CD1c-positive myeloid dendritic cell (primary cell): Measurements from ENCODE around the gene SCAP.
A peak's percentile ranks its signal among the peaks of the same experiment; 100 is the strongest.
"Not testable (repeated sequence)": the region's sequence is repeated elsewhere in the genome, so short reads cannot be mapped to it uniquely, and the experiment has no call there.

Experiments used
- DNase-seq: peaks from one replicate; pipeline ENCODE4 v3.0.0-alpha.2; 2016; ENCODE audit errors: extremely low spot score

SCAP gene

DNA sequence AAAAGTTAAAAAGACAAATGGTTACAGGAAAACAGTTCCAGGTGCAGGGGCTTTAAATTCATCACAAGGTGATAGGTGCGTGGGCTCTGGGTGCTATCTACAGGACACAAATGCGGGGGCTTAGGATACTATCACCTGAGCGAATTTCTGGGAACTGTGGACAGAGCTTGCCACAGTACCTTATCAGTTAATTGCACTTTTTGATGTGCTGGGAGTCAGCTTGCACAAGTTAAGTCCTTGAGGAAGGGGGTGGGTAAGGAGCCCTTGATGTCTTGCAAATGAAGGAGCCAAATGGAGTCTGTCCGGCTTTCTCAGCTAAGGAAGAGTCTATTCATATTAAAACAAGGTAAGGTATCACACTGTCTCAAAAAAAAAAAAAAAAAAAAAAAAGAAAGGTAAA is 6.0 kb upstream of the SCAP start:
- not testable (repeated sequence) for DNase-seq

- not testable (repeated sequence) for DNase-seq
Measured at GRCh38 chr3:47480267-47480666, 4.5 kb upstream of the SCAP start.

DNA sequence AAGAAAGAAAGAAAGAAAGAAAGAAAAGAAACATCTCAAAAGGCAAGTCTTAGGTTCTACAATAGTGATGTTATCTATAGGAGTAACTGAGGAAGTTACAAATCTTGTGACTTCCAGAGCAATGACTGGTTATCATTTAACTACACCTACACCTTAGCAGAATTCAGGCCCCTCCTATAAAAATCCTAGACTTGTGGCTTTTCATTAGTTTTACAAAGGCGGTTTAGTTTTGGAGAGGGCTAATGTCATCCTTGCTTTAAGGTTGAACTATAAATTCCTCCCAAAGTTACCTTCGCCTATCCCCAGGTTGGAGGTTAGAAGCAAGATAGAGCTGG is 4.1 kb upstream of the SCAP start:
- DNase-seq = no peak

DNA sequence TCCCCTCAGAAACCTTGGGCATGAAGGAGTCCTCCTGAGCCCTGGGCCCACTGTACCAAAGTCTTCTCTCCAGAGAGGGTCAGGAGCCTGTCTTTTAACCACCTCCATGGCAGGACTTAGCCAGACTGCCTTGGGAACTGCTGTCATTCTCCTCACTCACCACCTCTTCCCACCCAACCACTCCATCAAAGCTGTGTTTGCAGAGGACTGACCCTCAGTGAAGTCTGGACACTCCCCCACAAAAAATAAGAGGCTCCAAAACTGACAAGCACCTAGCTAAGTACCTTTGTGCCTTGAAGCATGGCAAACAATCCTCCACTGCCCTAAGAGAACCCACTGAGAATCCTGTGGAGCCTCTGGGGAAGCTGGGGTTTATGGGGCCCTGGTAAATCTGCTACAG is 2.3 kb upstream of the SCAP start:
- DNase-seq = no peak

DNA sequence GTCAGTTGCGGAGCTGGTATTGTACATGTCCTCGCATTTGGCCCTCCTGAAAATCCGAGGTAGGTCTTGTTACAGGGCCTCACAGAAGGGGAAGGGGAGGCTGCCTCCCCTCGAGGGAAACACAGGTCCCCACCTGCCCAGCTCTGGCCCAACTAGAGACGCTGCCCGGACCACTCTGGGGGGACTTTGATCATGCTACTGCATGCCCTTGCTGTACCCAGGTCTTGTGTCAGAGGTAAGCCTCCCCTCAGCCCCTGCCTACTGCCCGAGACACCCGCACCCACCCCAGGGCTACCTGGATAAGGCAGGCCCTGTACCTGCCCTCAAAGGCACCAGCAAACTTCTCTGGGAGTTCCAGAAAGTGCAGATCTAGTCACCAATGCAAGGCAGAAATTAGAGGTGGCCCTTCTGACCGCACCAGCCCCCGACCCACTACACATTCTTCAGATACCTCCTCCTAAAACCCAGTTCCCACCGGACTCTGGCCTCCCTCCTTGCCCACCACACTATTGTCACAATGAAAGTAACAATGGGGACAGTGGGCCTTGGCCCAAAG is 981 bp upstream of the SCAP start:
- no peak for DNase-seq

DNA sequence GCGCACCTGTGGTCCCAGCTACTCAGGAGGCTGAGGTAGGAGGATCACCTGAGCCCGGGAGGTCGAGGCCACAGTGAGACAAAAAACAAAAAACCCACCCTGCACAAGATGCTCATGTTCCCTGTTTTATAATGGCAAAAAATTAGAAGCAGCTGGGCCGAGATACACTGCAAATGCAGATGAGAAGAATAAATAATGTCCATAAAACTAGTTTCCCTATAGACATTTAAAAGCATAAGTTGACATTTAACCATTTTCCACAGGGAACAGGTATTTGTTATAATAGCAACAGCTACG is 537 bp upstream of the SCAP start:
- DNase-seq = no peak

DNA sequence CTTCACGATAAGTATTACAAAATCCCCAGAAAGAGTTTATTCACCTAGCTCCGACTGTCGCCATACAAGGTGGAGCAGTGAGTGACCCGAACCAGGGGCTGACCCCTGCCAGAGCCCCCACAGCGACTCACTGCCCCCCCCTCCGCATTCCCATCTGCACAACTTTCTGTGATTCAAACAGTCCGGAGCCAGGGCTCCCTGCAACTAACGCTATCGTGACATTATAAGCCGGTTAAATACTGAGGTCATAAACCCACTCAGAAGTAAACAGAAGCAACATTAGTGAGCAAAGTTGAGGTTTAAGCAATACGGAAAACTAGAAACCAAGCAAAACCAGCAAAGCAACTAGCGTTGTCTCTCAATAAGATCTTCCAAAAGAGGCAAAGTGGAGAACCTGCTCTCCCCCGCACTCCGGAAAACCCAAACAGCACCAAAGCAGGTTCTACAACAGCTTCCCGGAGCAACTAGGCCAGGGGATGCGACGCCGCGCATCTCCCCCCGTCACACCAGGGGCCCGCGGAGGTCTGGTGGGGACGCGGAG is 642 bp downstream of the SCAP start:
- no peak for DNase-seq

DNA sequence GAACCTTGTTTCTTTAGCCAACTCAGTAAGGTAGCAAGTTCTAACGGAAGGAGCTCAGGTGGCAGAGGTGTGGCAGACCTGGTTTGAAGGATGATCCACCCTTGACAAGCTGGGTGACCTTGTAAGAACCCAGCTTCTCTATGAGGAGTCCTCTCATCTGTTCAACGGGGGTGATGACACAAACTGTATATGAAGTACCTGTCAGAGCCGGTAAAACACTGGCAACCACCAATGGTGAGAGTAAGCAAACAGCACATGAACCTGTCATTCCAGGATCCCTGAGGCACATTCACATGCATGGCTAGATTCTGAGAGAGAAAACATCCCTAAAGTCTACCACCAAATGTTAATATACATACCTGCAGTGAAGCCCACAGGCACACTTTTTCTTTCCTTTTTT is 2.4 kb downstream of the SCAP start:
- DNase-seq = no peak

- no peak for DNase-seq
Measured at GRCh38 chr3:47469616-47470015, 6.1 kb downstream of the SCAP start.

DNA sequence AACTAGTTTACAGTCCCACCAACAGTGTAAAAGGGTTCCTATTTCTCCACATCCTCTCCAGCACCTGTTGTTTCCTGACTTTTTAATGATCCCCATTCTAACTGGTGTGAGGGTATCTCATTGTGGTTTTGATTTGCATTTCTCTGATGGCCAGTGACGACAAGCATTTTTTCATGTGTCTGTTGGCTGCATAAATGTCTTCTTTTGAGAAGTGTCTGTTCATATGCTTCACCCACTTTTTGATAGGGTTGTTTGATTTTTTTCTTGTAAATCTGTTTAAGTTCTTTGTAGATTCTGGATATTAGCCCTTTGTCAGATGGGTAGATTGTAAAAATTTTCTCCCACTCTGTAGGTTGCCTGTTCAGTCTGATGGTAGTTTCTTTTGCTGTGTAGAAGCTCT is 7.4 kb downstream of the SCAP start:
- DNase-seq = not testable (repeated sequence)

DNA sequence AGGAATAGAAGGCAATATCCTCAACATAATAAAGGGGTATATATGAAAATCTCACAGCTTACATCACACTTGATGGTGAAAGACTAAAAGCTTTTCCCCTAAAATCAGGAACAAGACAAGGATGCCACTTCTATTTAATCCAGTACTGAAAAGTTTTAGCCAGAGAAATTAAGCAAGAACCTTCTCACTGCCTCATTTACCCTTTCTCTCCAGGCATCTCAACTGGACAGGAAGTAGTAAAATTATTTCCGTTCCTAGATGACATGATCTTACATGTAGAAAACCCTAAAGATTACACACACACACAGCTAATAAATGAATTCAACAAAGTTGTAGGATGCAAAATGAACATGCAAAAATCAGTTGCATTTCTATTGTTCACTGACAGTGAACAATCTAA is 11.2 kb downstream of the SCAP start:
- DNase-seq = peak; percentile 59

DNA sequence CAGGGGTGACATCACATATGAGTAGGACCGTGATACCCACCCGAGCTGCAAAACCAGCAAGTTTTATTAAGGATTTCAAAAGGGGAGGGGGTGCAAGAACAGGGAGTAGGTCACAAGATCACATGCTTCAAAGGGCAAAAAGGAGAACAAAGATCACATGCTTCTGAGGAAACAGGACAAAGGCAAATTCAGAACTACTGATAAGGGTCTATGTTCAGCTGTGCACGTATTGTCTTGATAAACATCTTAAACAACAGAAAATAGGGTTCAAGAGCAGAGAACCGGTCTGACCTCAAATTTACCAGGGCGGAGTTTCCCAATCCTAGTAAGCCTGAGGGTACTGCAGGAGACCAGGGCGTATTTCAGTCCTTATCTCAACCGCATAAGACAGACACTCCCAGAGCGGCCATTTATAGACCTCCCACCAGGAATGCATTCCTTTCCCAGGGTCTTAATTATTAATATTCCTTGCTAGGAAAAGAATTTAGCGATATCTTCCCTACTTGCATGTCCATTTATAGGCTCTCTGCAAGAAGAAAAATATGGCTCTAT is 16.1 kb downstream of the SCAP start:
- DNase-seq = not testable (repeated sequence)

- DNase-seq = no peak
Measured at GRCh38 chr3:47456984-47457383, 18.8 kb downstream of the SCAP start.

DNA sequence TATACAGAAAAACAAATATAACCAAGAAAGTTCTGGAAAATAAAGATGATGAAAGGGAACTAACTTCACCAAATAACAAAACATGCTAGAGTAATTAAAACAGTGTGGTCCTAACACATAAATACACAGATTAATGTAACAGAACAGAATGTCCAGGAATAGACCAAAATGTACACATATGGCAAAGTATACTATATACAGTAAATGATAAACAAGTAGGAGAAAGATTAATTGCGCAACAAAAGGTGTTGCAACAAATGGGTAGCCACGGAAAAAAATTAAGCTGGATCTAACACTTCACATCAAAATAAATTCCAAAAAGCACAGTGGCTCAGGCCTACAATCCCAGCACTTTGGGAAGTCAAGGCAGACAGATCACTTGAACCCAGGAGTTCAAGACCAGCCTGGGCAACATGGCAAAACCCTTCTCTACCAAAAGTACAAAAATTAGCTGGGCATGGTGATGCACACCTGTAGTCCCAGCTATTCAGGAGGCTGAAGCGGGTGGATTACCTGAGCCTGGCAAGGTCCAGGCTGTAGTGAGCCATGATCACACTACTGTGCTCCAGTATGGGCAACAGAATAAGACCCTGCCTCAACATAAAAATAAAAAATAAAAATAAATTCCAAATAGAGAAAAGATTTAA is 19.8 kb downstream of the SCAP start:
- DNase-seq = peak; percentile 15

- no peak for DNase-seq
Measured at GRCh38 chr3:47452453-47453215, 23.1 kb downstream of the SCAP start.

DNA sequence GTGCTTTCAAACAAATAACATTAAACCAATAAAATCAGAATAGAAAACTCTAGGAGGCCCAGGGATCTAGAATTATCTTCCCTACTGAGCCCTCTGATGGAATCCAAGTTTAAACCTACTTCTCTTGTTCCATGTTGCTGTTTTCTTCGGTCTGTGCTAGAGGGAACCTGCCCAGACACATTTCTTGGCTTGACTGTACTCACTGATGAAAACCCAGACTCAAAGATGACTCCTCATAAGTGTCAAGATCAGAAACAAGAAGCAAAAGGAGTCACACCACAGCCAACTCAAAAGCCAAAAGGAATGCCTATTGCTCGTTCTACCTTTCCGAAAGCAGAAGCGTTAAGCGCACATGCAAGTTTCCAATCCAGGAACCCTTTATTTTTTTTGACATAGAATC is 31.6 kb downstream of the SCAP start:
- DNase-seq = no peak

DNA sequence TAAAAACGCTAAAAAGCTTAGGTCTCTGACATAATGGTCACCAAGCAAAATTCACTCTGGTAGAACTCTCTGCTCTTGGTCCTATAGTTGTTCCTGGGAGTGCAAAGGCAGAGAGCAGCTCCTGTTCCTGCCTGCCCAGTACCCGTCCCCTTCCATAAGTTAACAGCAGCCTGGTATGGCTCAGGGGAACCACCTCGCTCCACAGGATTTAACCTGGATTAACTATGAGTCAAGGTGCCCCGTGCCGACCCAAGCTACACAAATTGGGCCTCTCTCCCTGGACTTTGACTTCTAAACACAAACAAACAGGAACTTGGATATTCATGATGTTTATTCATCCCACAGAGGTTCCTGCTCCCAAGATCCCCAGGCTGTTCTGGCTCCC is 32.1 kb downstream of the SCAP start:
- DNase-seq = no peak

GRCh38 chr3:47441796-47442551 is 33.8 kb downstream of the SCAP start:
- no peak for DNase-seq

DNA sequence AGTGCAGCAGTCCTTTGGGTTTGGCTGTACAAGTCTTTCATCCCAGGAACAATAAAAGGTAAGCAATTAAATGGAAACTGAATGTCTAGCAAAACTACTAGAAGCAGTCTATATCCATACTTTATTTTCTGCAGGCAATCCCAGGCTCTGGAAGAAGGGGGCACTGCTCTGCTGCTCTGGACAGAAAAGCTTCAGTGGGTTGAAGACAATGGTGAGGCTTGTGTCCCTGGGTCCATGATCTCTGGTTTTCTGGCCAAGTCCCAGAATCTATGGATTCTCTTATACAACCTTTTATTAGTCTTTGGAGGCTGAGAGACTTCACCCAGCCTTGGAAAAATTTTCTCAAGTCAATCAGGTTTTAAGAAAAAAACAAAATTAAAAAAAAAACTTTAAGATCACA is 35.6 kb downstream of the SCAP start:
- no peak for DNase-seq

DNA sequence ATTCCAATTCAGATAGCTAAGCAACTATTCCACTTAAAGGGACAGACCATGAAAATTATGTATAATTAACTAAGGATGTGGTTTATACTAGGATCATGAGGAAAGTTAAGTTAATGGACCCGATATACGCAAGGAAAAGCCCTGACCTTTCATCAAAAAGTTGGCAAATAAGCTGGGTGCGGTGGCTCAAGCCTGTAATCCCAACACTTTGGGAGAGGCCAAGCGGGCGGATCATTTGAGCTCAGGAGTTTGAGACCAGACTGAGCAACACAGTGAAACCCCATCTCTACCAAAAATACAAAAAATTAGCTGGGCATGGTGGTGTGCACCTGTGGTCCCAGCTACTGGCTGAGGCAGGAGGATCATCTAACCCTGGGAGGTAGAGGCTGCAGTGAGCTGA is 39.6 kb downstream of the SCAP start:
- DNase-seq = no peak

DNA sequence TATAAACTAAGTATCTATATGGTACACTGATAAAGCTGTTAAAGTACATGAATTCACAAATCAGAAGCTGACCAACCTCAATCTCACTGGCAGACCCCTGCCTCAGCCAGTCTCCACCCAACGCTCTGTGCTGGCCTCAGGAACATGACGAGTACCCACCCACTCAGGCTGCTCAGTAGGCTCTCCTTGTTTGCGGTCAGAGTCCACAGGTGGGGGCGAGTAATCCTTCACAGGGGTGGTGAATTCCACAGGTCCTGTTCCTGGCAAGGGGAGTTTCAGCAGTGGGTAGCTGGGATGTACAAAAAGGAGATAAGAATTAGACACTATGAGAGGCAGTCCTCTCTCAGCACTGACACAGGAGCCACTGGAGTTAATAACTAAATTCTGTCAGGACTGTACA is 40.9 kb downstream of the SCAP start:
- no peak for DNase-seq

DNA sequence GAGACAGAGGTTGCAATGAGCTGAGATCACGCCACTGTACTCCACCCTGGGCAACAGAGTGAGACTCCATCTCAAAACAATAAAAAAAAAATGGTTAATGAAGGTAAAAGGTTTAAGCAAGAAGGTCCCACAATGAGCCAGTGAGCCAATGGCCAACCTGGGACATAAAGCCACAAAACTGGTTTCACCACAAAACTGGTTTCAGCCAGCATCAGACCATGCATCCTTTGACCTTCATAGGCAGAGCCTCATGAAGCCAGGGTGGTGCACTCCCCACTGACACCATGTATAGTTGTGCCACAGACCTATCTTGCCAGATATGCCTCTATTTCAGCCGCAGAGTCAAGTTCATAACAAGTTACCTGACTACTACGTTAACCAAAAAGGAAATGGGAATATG is 41.9 kb downstream of the SCAP start:
- no peak for DNase-seq
